ENCODE data around the gene XIRP1. TPM values are rescaled to one million over a fixed set of nuclear protein-coding genes. Genes with fewer than 3 reads are reported as not detected.

The XIRP1 gene
- total and polyA plus RNA-seq, 2 of the 13 experiments (the other 11 are each of a cell fraction or from before 2014, with no cell fraction given) = not detected

DNA sequence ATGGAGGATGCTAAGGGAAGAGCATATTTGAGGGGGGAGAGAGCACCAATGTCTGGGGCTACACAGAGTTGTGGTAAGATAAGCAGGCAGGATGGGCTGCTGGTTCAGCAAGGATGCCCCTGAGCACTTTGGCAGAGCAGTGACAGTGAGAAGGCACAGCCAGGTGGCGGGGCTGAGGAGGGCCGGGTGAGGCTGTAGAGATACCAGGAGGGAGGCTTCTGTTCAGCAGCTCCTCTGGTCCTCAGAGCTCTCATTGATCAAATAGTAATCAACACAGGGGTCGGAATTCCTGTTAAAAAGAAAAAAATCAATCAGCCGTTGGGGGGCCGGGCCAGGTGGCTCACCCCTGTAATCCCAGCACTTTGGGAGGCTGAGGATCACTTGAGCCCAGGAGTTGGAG, 11.5 kb upstream of the XIRP1 start (continued):
- TF ChIP-seq, protein P1, sequence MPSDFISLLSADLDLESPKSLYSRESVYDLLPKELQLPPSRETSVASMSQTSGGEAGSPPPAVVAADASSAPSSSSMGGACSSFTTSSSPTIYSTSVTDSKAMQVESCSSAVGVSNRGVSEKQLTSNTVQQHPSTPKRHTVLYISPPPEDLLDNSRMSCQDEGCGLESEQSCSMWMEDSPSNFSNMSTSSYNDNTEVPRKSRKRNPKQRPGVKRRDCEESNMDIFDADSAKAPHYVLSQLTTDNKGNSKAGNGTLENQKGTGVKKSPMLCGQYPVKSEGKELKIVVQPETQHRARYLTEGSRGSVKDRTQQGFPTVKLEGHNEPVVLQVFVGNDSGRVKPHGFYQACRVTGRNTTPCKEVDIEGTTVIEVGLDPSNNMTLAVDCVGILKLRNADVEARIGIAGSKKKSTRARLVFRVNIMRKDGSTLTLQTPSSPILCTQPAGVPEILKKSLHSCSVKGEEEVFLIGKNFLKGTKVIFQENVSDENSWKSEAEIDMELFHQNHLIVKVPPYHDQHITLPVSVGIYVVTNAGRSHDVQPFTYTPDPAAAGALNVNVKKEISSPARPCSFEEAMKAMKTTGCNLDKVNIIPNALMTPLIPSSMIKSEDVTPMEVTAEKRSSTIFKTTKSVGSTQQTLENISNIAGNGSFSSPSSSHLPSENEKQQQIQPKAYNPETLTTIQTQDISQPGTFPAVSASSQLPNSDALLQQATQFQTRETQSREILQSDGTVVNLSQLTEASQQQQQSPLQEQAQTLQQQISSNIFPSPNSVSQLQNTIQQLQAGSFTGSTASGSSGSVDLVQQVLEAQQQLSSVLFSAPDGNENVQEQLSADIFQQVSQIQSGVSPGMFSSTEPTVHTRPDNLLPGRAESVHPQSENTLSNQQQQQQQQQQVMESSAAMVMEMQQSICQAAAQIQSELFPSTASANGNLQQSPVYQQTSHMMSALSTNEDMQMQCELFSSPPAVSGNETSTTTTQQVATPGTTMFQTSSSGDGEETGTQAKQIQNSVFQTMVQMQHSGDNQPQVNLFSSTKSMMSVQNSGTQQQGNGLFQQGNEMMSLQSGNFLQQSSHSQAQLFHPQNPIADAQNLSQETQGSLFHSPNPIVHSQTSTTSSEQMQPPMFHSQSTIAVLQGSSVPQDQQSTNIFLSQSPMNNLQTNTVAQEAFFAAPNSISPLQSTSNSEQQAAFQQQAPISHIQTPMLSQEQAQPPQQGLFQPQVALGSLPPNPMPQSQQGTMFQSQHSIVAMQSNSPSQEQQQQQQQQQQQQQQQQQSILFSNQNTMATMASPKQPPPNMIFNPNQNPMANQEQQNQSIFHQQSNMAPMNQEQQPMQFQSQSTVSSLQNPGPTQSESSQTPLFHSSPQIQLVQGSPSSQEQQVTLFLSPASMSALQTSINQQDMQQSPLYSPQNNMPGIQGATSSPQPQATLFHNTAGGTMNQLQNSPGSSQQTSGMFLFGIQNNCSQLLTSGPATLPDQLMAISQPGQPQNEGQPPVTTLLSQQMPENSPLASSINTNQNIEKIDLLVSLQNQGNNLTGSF (CRISPR knock-in tag; IDR thresholded peaks at IDR 0.05) = no peak
- no peak for TF ChIP-seq JDP2 (CRISPR knock-in tag; IDR thresholded peaks at IDR 0.05; ENCODE audit: borderline replicate concordance)
- TF ChIP-seq, protein P2, sequence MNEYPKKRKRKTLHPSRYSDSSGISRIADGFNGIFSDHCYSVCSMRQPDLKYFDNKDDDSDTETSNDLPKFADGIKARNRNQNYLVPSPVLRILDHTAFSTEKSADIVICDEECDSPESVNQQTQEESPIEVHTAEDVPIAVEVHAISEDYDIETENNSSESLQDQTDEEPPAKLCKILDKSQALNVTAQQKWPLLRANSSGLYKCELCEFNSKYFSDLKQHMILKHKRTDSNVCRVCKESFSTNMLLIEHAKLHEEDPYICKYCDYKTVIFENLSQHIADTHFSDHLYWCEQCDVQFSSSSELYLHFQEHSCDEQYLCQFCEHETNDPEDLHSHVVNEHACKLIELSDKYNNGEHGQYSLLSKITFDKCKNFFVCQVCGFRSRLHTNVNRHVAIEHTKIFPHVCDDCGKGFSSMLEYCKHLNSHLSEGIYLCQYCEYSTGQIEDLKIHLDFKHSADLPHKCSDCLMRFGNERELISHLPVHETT (CRISPR knock-in tag; conservative IDR thresholded peaks at IDR 0.05) = no peak
- TF ChIP-seq ELF3 (CRISPR knock-in tag; IDR thresholded peaks at IDR 0.05) = no peak
- no peak for TF ChIP-seq KAT7 (CRISPR knock-in tag; IDR thresholded peaks at IDR 0.05; ENCODE audit: borderline replicate concordance)
- TF ChIP-seq FOXK1 (CRISPR knock-in tag; IDR thresholded peaks at IDR 0.05; ENCODE audit: borderline replicate concordance, low read depth) = no peak
- TF ChIP-seq, protein P3, sequence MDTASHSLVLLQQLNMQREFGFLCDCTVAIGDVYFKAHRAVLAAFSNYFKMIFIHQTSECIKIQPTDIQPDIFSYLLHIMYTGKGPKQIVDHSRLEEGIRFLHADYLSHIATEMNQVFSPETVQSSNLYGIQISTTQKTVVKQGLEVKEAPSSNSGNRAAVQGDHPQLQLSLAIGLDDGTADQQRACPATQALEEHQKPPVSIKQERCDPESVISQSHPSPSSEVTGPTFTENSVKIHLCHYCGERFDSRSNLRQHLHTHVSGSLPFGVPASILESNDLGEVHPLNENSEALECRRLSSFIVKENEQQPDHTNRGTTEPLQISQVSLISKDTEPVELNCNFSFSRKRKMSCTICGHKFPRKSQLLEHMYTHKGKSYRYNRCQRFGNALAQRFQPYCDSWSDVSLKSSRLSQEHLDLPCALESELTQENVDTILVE (CRISPR knock-in tag; IDR thresholded peaks at IDR 0.05) = no peak
- no peak for TF ChIP-seq CHCHD3 (CRISPR knock-in tag; IDR thresholded peaks at IDR 0.05)
- no peak for TF ChIP-seq NFKBIZ (CRISPR knock-in tag; IDR thresholded peaks at IDR 0.05)
